Activated CD8-positive, alpha-beta memory T cell treated with anti-CD3 and anti-CD28 coated beads for 24 hours (primary cell): ENCODE data around the gene GORASP1.
"Not testable (repeated sequence)": the region's sequence is repeated elsewhere in the genome, so short reads cannot be mapped to it uniquely, and the experiment has no call there.

Experiments used
- DNase-seq: peaks from one replicate; pipeline ENCODE4 v3.0.0-alpha.2; 2020

The GORASP1 gene

GRCh38 chr3:39062180-39062579 lies 45.2 kb downstream of the GORASP1 start:
- no peak for DNase-seq

GRCh38 chr3:39061228-39061627 lies 46.2 kb downstream of the GORASP1 start:
- DNase-seq, result not testable (repeated sequence)

- DNase-seq, result no peak
Observed at GRCh38 chr3:39056151-39056550, 51.3 kb downstream of the GORASP1 start.

GRCh38 chr3:39053696-39054095 lies 53.7 kb downstream of the GORASP1 start:
- DNase-seq, result no peak

- no peak for DNase-seq
Observed at GRCh38 chr3:39052583-39052982, 54.8 kb downstream of the GORASP1 start.

GRCh38 chr3:39051649-39052561 lies 55.5 kb downstream of the GORASP1 start, which contains the start of the genes SCN11A and WDR48:
Gene SCN11A (minus strand): TSS chr3:39051944. CDS start chr3:38950362, 101,582 bp downstream.
Gene WDR48 (plus strand): TSS chr3:39052016. CDS start chr3:39052026, 10 bp downstream.
- peak; percentile 94 for DNase-seq

- no peak for DNase-seq
Observed at GRCh38 chr3:39050029-39050428, 57.4 kb downstream of the GORASP1 start.
